A172 (cell line): ENCODE data around the gene SCEL. TPM values are rescaled to one million over a fixed set of nuclear protein-coding genes. Genes with fewer than 3 reads are reported as not detected.
"Not testable (repeated sequence)": the region's sequence is repeated elsewhere in the genome, so short reads cannot be mapped to it uniquely, and the experiment has no call there.

Experiments
- DNase-seq: peaks from one replicate; pipeline ENCODE4 v3.0.0-alpha.2; 2015; ENCODE audit warnings: low spot score
- total RNA-seq: library from RNA; depleted of rRNA; stranded (reverse); fragments of >200 nt; shearing (Covaris generic); gene quantifications from 2 replicates; pipeline ENCODE4 v1.2.3, GENCODE V29; 2014

The SCEL gene
- total RNA-seq, 1 experiment from 2014 or later = not detected

GRCh38 chr13:77558016-77558415 is 22.5 kb downstream of the SCEL start:
- no peak for DNase-seq

GRCh38 chr13:77563111-77563510 is 27.6 kb downstream of the SCEL start:
- DNase-seq = no peak

- peak; percentile 38 for DNase-seq
Observed at GRCh38 chr13:77565635-77566034, 30.1 kb downstream of the SCEL start.

- no peak for DNase-seq
Observed at GRCh38 chr13:77571956-77572355, 36.5 kb downstream of the SCEL start.

- no peak for DNase-seq
Observed at GRCh38 chr13:77574096-77574495, 38.6 kb downstream of the SCEL start.

GRCh38 chr13:77579959-77580358 is 44.5 kb downstream of the SCEL start:
- DNase-seq = no peak

GRCh38 chr13:77580748-77581147 is 45.2 kb downstream of the SCEL start:
- DNase-seq = no peak

- DNase-seq = no peak
Observed at GRCh38 chr13:77583581-77583980, 48.1 kb downstream of the SCEL start.

GRCh38 chr13:77584106-77584505 is 48.6 kb downstream of the SCEL start:
- DNase-seq = no peak

GRCh38 chr13:77595166-77595810 is 59.8 kb downstream of the SCEL start:
- DNase-seq = no peak

GRCh38 chr13:77596777-77597176 is 61.3 kb downstream of the SCEL start:
- DNase-seq = no peak

- no peak for DNase-seq
Observed at GRCh38 chr13:77599351-77599750, 63.8 kb downstream of the SCEL start.

- no peak for DNase-seq
Observed at GRCh38 chr13:77600701-77601100, 65.2 kb downstream of the SCEL start.

GRCh38 chr13:77611068-77611467 is 75.6 kb downstream of the SCEL start:
- no peak for DNase-seq

- DNase-seq = no peak
Observed at GRCh38 chr13:77616027-77616426, 80.5 kb downstream of the SCEL start.

GRCh38 chr13:77619655-77620054 is 84.1 kb downstream of the SCEL start:
- DNase-seq = no peak

GRCh38 chr13:77620138-77620537 is 84.6 kb downstream of the SCEL start:
- DNase-seq = no peak

- DNase-seq = no peak
Observed at GRCh38 chr13:77623806-77624205, 88.3 kb downstream of the SCEL start.

- no peak for DNase-seq
Observed at GRCh38 chr13:77628170-77628569, 92.7 kb downstream of the SCEL start.

- no peak for DNase-seq
Observed at GRCh38 chr13:77637588-77637987, 102.1 kb downstream of the SCEL start.

GRCh38 chr13:77650409-77650808 is 114.9 kb downstream of the SCEL start:
- DNase-seq = no peak

- DNase-seq = no peak
Observed at GRCh38 chr13:77653301-77653700, 117.8 kb downstream of the SCEL start.

- not testable (repeated sequence) for DNase-seq
Observed at GRCh38 chr13:77660016-77660415, 124.5 kb downstream of the SCEL start.

- no peak for DNase-seq
Observed at GRCh38 chr13:77660841-77661250, 125.3 kb downstream of the SCEL start.
